Prostate gland (tissue), 2 donors: ENCODE data around the gene TULP3.

ENCODE experiments used
- POLR2A ChIP-seq: fragments of 450-650 bp; IDR thresholded peaks from one replicate; pipeline ENCODE4 v1.6.1; 2016; ENCODE audit warnings: antibody characterized with exemption, mild to moderate bottlenecking
- POLR2AphosphoS5 ChIP-seq: sonication (generic); formaldehyde crosslinking; IDR thresholded peaks from one replicate; pipeline ENCODE4 v1.6.1; 2017; ENCODE audit warnings: antibody characterized with exemption
- TF ChIP-seq, protein P1 (sequence below), 4 experiments: fragments of 200-600 bp in 2 of 4; fragments of 450-650 bp in 2 of 4; sonication (generic) in 2 of 4; IDR thresholded peaks; 1 replicate in 3 of 4; 2 replicates in 1 of 4; pipeline ENCODE4 v1.5.1; 2016 to 2019; ENCODE audit warnings: antibody characterized with exemption in 4 of 4, mild to moderate bottlenecking in 2 of 4, moderate library complexity in 2 of 4

DNA sequence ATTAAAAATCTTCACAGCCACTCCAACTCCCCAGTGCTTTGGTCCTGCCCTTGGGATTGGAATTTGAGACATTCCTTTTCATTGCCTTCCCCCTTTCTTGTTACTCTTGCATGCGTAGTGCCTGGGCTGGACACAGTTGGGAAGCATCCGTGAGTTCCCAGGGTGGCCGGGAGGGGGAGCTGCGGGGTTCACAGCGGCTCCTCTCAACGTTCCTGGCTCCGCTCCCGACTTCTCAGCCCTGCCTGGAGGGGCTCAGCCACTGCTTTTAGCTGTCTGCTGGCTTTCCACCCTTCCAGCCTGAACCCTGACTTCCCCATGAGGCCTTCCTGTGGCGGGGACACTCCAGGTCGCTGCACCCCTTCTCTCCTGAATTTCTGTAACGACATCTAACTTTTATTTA lies 37.1 kb upstream of the TULP3 start:
- TF ChIP-seq, protein P1, sequence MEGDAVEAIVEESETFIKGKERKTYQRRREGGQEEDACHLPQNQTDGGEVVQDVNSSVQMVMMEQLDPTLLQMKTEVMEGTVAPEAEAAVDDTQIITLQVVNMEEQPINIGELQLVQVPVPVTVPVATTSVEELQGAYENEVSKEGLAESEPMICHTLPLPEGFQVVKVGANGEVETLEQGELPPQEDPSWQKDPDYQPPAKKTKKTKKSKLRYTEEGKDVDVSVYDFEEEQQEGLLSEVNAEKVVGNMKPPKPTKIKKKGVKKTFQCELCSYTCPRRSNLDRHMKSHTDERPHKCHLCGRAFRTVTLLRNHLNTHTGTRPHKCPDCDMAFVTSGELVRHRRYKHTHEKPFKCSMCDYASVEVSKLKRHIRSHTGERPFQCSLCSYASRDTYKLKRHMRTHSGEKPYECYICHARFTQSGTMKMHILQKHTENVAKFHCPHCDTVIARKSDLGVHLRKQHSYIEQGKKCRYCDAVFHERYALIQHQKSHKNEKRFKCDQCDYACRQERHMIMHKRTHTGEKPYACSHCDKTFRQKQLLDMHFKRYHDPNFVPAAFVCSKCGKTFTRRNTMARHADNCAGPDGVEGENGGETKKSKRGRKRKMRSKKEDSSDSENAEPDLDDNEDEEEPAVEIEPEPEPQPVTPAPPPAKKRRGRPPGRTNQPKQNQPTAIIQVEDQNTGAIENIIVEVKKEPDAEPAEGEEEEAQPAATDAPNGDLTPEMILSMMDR (IDR thresholded peaks at IDR 0.05), result peak; percentile 43 to 78 (median 58)
- TF ChIP-seq POLR2A (no peak), POLR2AphosphoS5 (peak; percentile 15)
